Esophagus (tissue), 2 donors: Measurements from ENCODE around the gene PKD1. TPM values are rescaled to one million over a fixed set of nuclear protein-coding genes. Genes with fewer than 3 reads are reported as not detected.

Source experiments
- H3K27ac ChIP-seq, 2 donors: one replicate each; pipeline ENCODE4 v1.5.1; 2013; ENCODE audit warnings: low read depth in 2 of 2, mild to moderate bottlenecking in 2 of 2, inconsistent platforms in 1 of 2, low read length in 1 of 2, moderate library complexity in 1 of 2
- H3K27me3 ChIP-seq, 2 donors: one replicate each; pipeline ENCODE4 v1.6.1; 2013; ENCODE audit warnings: low read length in 2 of 2, control low read depth in 1 of 2, mild to moderate bottlenecking in 1 of 2; ENCODE audit not compliant: insufficient read depth in 2 of 2, control insufficient read depth in 1 of 2
- H3K36me3 ChIP-seq, 2 donors: one replicate each; pipeline ENCODE4 v1.6.1; 2013; ENCODE audit warnings: low read length in 1 of 2; ENCODE audit not compliant: control insufficient read depth in 2 of 2, insufficient read depth in 2 of 2
- H3K4me1 ChIP-seq, 2 donors: one replicate each; pipeline ENCODE4 v1.6.1; 2013; ENCODE audit warnings: low read length in 1 of 2; ENCODE audit not compliant: control insufficient read depth in 2 of 2, insufficient read depth in 2 of 2
- H3K4me3 ChIP-seq, 2 donors: one replicate each; pipeline ENCODE4 v1.5.1; 2013; ENCODE audit warnings: low read length in 2 of 2, mild to moderate bottlenecking in 2 of 2, low read depth in 1 of 2, moderate library complexity in 1 of 2
- H3K9me3 ChIP-seq, 2 donors: one replicate each; pipeline ENCODE4 v1.6.1; 2013; ENCODE audit warnings: mild to moderate bottlenecking in 2 of 2, low read depth in 1 of 2, low read length in 1 of 2, moderate library complexity in 1 of 2; ENCODE audit not compliant: control insufficient read depth in 2 of 2, insufficient read depth in 1 of 2
- WGBS, 2 donors: extraction: QIAGEN DNeasy Blood & Tissue Kit; methylation state at CpG; one replicate each; pipeline ENCODE4 v1.1.7; 2013; 5-methylcytosine and 5-hydroxymethylcytosine counted together
- polyA plus RNA-seq, 2 donors: library from polyadenylated mRNA; stranded (reverse); fragments of 200-250 nt; gene quantifications; one replicate each; pipeline ENCODE4 v1.2.3, GENCODE V29; 2013
- donor health status: healthy with polysubstance abuse.
- donor health status: Bipolar disorder and iron deficiency.

Gene PKD1
- polyA plus RNA-seq, 2 donors = 40.5 to 78.0 TPM

GRCh38 chr16:2154533-2155090 lies 18.9 kb upstream of the PKD1 start:
- Histone ChIP-seq H3K27me3 (no peaks in the 10 kb centered on the region), H3K9me3 (no peaks in the 10 kb centered on the region), H3K4me3 (peak overlapping the region; percentile 91 to 95), H3K27ac (peak overlapping the region; percentile 60 to 77), H3K36me3 (peaks cover 0 to 11% of the 10 kb centered on the region in 2 donors), H3K4me1 (peaks cover 37 to 52% of the 10 kb centered on the region in 2 donors)
- WGBS, 2 donors = 2 to 3% methylated on average over 23 of the region's 23 CpGs

- peak overlapping the region; percentile 60 to 77 for H3K27ac ChIP-seq
- WGBS, 2 donors = 21 to 26% methylated on average over 25 of the region's 25 CpGs
- peak overlapping the region; percentile 91 to 95 for H3K4me3 ChIP-seq
- H3K9me3 ChIP-seq = no peaks in the 10 kb centered on the region
- H3K36me3 ChIP-seq = peaks cover 0 to 8% of the 10 kb centered on the region in 2 donors
- H3K27me3 ChIP-seq = no peaks in the 10 kb centered on the region
- H3K4me1 ChIP-seq = peaks cover 28 to 49% of the 10 kb centered on the region in 2 donors
Measured at GRCh38 chr16:2152695-2153506, 17.2 kb upstream of the PKD1 start.

- 57 to 58% methylated on average over 13 of the region's 13 CpGs for WGBS, 2 donors
- H3K9me3 ChIP-seq = no peaks in the 10 kb centered on the region
- no peak overlapping the region for H3K4me3 ChIP-seq
- H3K4me1 ChIP-seq = peaks cover 21 to 36% of the 10 kb centered on the region in 2 donors
- H3K27me3 ChIP-seq = no peaks in the 10 kb centered on the region
- H3K27ac ChIP-seq = peak overlapping the region; percentile 61 to 77
- H3K36me3 ChIP-seq = peaks cover 0 to 7% of the 10 kb centered on the region in 2 donors
Measured at GRCh38 chr16:2151188-2152091, 15.7 kb upstream of the PKD1 start.

GRCh38 chr16:2150418-2151187 lies 14.9 kb upstream of the PKD1 start:
- 35 to 38% methylated on average over 17 to 18 of the region's 18 CpGs for WGBS, 2 donors
- Histone ChIP-seq H3K27ac (peak overlapping the region; percentile 61 to 77), H3K4me1 (peaks cover 21 to 36% of the 10 kb centered on the region in 2 donors), H3K9me3 (no peaks in the 10 kb centered on the region), H3K27me3 (no peaks in the 10 kb centered on the region), H3K4me3 (no peak overlapping the region), H3K36me3 (peaks cover 0 to 7% of the 10 kb centered on the region in 2 donors)

- Histone ChIP-seq H3K36me3 (peaks cover 0 to 7% of the 10 kb centered on the region in 2 donors), H3K4me3 (no peak overlapping the region), H3K9me3 (no peaks in the 10 kb centered on the region), H3K27ac (peak overlapping the region in 1 of 2 donors; percentile 77), H3K4me1 (peaks cover 21 to 36% of the 10 kb centered on the region in 2 donors), H3K27me3 (no peaks in the 10 kb centered on the region)
- 46 to 50% methylated on average over 24 of the region's 24 CpGs for WGBS, 2 donors
Measured at GRCh38 chr16:2149630-2150417, 14.1 kb upstream of the PKD1 start.

- 2% methylated on average over 42 to 62 of the region's 62 CpGs for WGBS, 2 donors
- Histone ChIP-seq H3K27me3 (no peaks in the 10 kb centered on the region), H3K4me3 (peak overlapping the region; percentile 34 to 45), H3K36me3 (peaks cover 0 to 7% of the 10 kb centered on the region in 2 donors), H3K27ac (no peak overlapping the region), H3K4me1 (peaks cover 21 to 36% of the 10 kb centered on the region in 2 donors), H3K9me3 (no peaks in the 10 kb centered on the region)
Measured at GRCh38 chr16:2148714-2149629, 13.3 kb upstream of the PKD1 start.

GRCh38 chr16:2147981-2148671 lies 12.4 kb upstream of the PKD1 start, which contains the start of gene RAB26:
Gene RAB26, plus strand, starts transcription at chr16:2148625. Its CDS starts 159 bp downstream, at chr16:2148784.
- H3K36me3 ChIP-seq = peaks cover 0 to 7% of the 10 kb centered on the region in 2 donors
- peaks cover 20 to 33% of the 10 kb centered on the region in 2 donors for H3K4me1 ChIP-seq
- H3K27me3 ChIP-seq = no peaks in the 10 kb centered on the region
- peak within 1 kb of the TSS; percentile 34 to 45 for H3K4me3 ChIP-seq
- no peaks in the 10 kb centered on the region for H3K9me3 ChIP-seq
- WGBS, 2 donors = 6 to 7% methylated on average over 25 to 55 of the region's 55 CpGs
- peak within 1 kb of the TSS; percentile 50 to 84 for H3K27ac ChIP-seq
